Neural cell (in vitro differentiated cells): ENCODE measurements around the gene ZNF41. TPM values are rescaled to one million over a fixed set of nuclear protein-coding genes. Genes with fewer than 3 reads are reported as not detected.

Source experiments
- H2AFZ ChIP-seq: fragments of 200-600, 300-800 bp; sonication (generic), shearing (Covaris generic); 2 replicates; pipeline ENCODE4 v1.6.0; 2014; ENCODE audit warnings: low read depth, mild to moderate bottlenecking, antibody characterized with exemption, low read length, moderate library complexity
- H3F3A ChIP-seq: fragments of 200-600 bp; shearing (Covaris generic); 2 replicates; pipeline ENCODE4 v1.6.1; 2016; ENCODE audit warnings: mild to moderate bottlenecking, moderate library complexity, mixed read lengths, antibody characterized with exemption, low read length; ENCODE audit not compliant: insufficient read depth, poor library complexity, severe bottlenecking
- H3K27ac ChIP-seq: fragments of 200-600, 300-800 bp; sonication (generic), shearing (Covaris generic); 2 replicates; pipeline ENCODE4 v1.5.1; 2014; ENCODE audit warnings: mild to moderate bottlenecking, low read length, moderate library complexity
- H3K27me3 ChIP-seq: fragments of 300-800, 200-600 bp; sonication (generic), shearing (Covaris generic); 2 replicates; pipeline ENCODE4 v1.6.0; 2014; ENCODE audit warnings: mild to moderate bottlenecking, low read depth, low read length, moderate library complexity; ENCODE audit not compliant: insufficient read depth
- H3K36me3 ChIP-seq: fragments of 300-800, 200-600 bp; sonication (generic), shearing (Covaris generic); 2 replicates; pipeline ENCODE4 v1.5.1; 2014; ENCODE audit warnings: mild to moderate bottlenecking, antibody characterized with exemption, low read length, moderate library complexity; ENCODE audit not compliant: insufficient read depth
- H3K4me2 ChIP-seq: fragments of 300-800, 200-600 bp; sonication (generic), shearing (Covaris generic); 2 replicates; pipeline ENCODE4 v1.6.0; 2014; ENCODE audit warnings: mild to moderate bottlenecking, low read length
- H3K4me3 ChIP-seq: fragments of 300-800, 200-600 bp; sonication (generic), shearing (Covaris generic); 2 replicates; pipeline ENCODE4 v1.5.1; 2014; ENCODE audit warnings: mild to moderate bottlenecking, low read length, moderate library complexity
- H3K79me2 ChIP-seq: fragments of 200-600 bp; shearing (Covaris generic); replicated peaks from 2 replicates; pipeline ENCODE4 v1.6.0; 2014; ENCODE audit warnings: mild to moderate bottlenecking, low read length, moderate library complexity; ENCODE audit not compliant: insufficient read depth
- H3K9ac ChIP-seq: fragments of 300-800, 200-600 bp; sonication (generic), shearing (Covaris generic); 2 replicates; pipeline ENCODE4 v1.6.1; 2016; ENCODE audit warnings: mild to moderate bottlenecking, low read length, mixed read lengths
- H3K9me2 ChIP-seq: fragments of 200-600 bp; shearing (Covaris generic); 2 replicates; pipeline ENCODE4 v1.6.1; 2016; ENCODE audit warnings: mild to moderate bottlenecking, low read length, mixed read lengths; ENCODE audit not compliant: insufficient read depth
- H3K9me3 ChIP-seq: fragments of 200-600, 300-800 bp; sonication (generic), shearing (Covaris generic); 2 replicates; pipeline ENCODE4 v1.6.1; 2016; ENCODE audit warnings: mild to moderate bottlenecking, mixed run types, low read length, moderate library complexity, mixed read lengths
- H4K20me1 ChIP-seq: fragments of 200-600 bp; shearing (Covaris generic); 2 replicates; pipeline ENCODE4 v1.6.1; 2016; ENCODE audit warnings: mild to moderate bottlenecking, mixed run types; ENCODE audit not compliant: insufficient read depth
- CTCF ChIP-seq: fragments of 450-650 bp; IDR thresholded peaks from 2 replicates; pipeline ENCODE4 v1.5.1; 2014; ENCODE audit warnings: antibody characterized with exemption, mild to moderate bottlenecking, moderate library complexity; ENCODE audit not compliant: poor library complexity, severe bottlenecking
- EP300 ChIP-seq: fragments of 450-650 bp; conservative IDR thresholded peaks from 2 replicates; pipeline ENCODE4 v1.6.1; 2014; ENCODE audit warnings: antibody characterized with exemption, mild to moderate bottlenecking, moderate library complexity; ENCODE audit not compliant: poor library complexity, severe bottlenecking
- EZH2 ChIP-seq: fragments of 200-600, 300-800 bp; shearing (Covaris generic), sonication (generic); IDR thresholded peaks from 2 replicates; pipeline ENCODE4 v1.6.1; 2014; ENCODE audit warnings: antibody characterized with exemption, low read length, borderline replicate concordance, mild to moderate bottlenecking; ENCODE audit not compliant: insufficient read depth, poor library complexity, severe bottlenecking
- MXI1 ChIP-seq: fragments of 450-650 bp; conservative IDR thresholded peaks from 2 replicates; pipeline ENCODE4 v1.6.1; 2014; ENCODE audit warnings: antibody characterized with exemption, mild to moderate bottlenecking; ENCODE audit not compliant: poor library complexity, severe bottlenecking
- POLR2AphosphoS5 ChIP-seq: IDR thresholded peaks from 2 replicates; pipeline ENCODE4 v1.6.1; 2012
- RAD21 ChIP-seq: fragments of 450-650 bp; conservative IDR thresholded peaks from 2 replicates; pipeline ENCODE4 v1.6.1; 2014; ENCODE audit warnings: antibody characterized with exemption, mild to moderate bottlenecking, moderate library complexity
- REST ChIP-seq: IDR thresholded peaks from 2 replicates; pipeline ENCODE4 v1.6.1; 2012; ENCODE audit warnings: borderline replicate concordance
- SMC3 ChIP-seq: fragments of 450-650 bp; conservative IDR thresholded peaks from 2 replicates; pipeline ENCODE4 v1.6.1; 2014; ENCODE audit warnings: antibody characterized with exemption, mild to moderate bottlenecking, moderate library complexity; ENCODE audit not compliant: poor library complexity
- TAF1 ChIP-seq: IDR thresholded peaks from 2 replicates; pipeline ENCODE4 v1.6.1; 2012; ENCODE audit warnings: low read depth
- polyA plus RNA-seq: library from polyadenylated mRNA; depleted of rRNA; stranded (reverse); fragments of >200 nt; gene quantifications from 2 replicates; pipeline ENCODE4 v1.2.3, GENCODE V29; 2014

Gene ZNF41
- polyA plus RNA-seq, 1 donor from 2014 or later, result 7.9 TPM

- TF ChIP-seq RAD21, result no peak
- no peak for TF ChIP-seq MXI1
- TF ChIP-seq REST, result no peak
- no peak for TF ChIP-seq POLR2AphosphoS5
- TF ChIP-seq SMC3, result no peak
- TF ChIP-seq EZH2, result no peak
- TF ChIP-seq CTCF, result no peak
- TF ChIP-seq TAF1, result no peak
- TF ChIP-seq EP300, result no peak
- no peaks in the 10 kb centered on the region for H3K36me3 ChIP-seq
- H3K27ac ChIP-seq, result no peak overlapping the region
- no peak overlapping the region for H3K4me2 ChIP-seq
- no peaks in the 10 kb centered on the region for H3K27me3 ChIP-seq
- H3K9me2 ChIP-seq, result no peaks in the 10 kb centered on the region
- no peaks in the 10 kb centered on the region for H4K20me1 ChIP-seq
- no peak overlapping the region for H2AFZ ChIP-seq
- H3K9ac ChIP-seq, result no peak overlapping the region
- H3K79me2 ChIP-seq, result no peaks in the 10 kb centered on the region
- peaks cover 6% of the 10 kb centered on the region for H3K9me3 ChIP-seq
- H3F3A ChIP-seq, result no peaks in the 10 kb centered on the region
- H3K4me3 ChIP-seq, result no peak overlapping the region
Measured at GRCh38 chrX:47447607-47448006, 35.4 kb downstream of the ZNF41 start.

GRCh38 chrX:47446971-47447370, 36.1 kb downstream of the ZNF41 start:
- H3K27me3 ChIP-seq, result no peaks in the 10 kb centered on the region
- no peak overlapping the region for H3K9ac ChIP-seq
- H4K20me1 ChIP-seq, result no peaks in the 10 kb centered on the region
- H3K36me3 ChIP-seq, result no peaks in the 10 kb centered on the region
- H3K27ac ChIP-seq, result no peak overlapping the region
- H2AFZ ChIP-seq, result no peak overlapping the region
- no peak overlapping the region for H3K4me3 ChIP-seq
- no peaks in the 10 kb centered on the region for H3K79me2 ChIP-seq
- TF ChIP-seq TAF1, result no peak
- TF ChIP-seq MXI1, result no peak
- TF ChIP-seq SMC3, result no peak
- no peak for TF ChIP-seq CTCF
- no peak for TF ChIP-seq EP300
- no peak for TF ChIP-seq REST
- no peak for TF ChIP-seq POLR2AphosphoS5
- TF ChIP-seq RAD21, result no peak
- TF ChIP-seq EZH2, result no peak
- H3K9me3 ChIP-seq, result peaks cover 6% of the 10 kb centered on the region
- no peaks in the 10 kb centered on the region for H3F3A ChIP-seq
- no peak overlapping the region for H3K4me2 ChIP-seq
- H3K9me2 ChIP-seq, result no peaks in the 10 kb centered on the region
